Glomerular visceral epithelial cell (primary cell): ENCODE results near the gene DLG1.

Experiments
- DNase-seq: peaks from one replicate; pipeline ENCODE4 v3.0.0-alpha.2; 2016; ENCODE audit errors: extremely low spot score

Gene DLG1

GRCh38 chr3:197173620-197174019 is 124.8 kb downstream of the DLG1 start:
- no peak for DNase-seq

- DNase-seq = no peak
Measured at GRCh38 chr3:197171481-197172067, 126.8 kb downstream of the DLG1 start.

- DNase-seq = no peak
Measured at GRCh38 chr3:197169028-197169427, 129.4 kb downstream of the DLG1 start.

GRCh38 chr3:197168606-197169005 is 129.8 kb downstream of the DLG1 start:
- DNase-seq = peak; percentile 20

- no peak for DNase-seq
Measured at GRCh38 chr3:197168063-197168462, 130.3 kb downstream of the DLG1 start.

GRCh38 chr3:197167549-197167948 is 130.9 kb downstream of the DLG1 start:
- no peak for DNase-seq

GRCh38 chr3:197165890-197166289 is 132.5 kb downstream of the DLG1 start:
- no peak for DNase-seq

- DNase-seq = no peak
Measured at GRCh38 chr3:197155046-197155445, 143.4 kb downstream of the DLG1 start.

GRCh38 chr3:197151580-197151979 is 146.8 kb downstream of the DLG1 start:
- DNase-seq = peak; percentile 75

- DNase-seq = no peak
Measured at GRCh38 chr3:197149528-197149927, 148.9 kb downstream of the DLG1 start.

- no peak for DNase-seq
Measured at GRCh38 chr3:197144188-197144587, 154.2 kb downstream of the DLG1 start.

- no peak for DNase-seq
Measured at GRCh38 chr3:197139586-197139985, 158.8 kb downstream of the DLG1 start.

GRCh38 chr3:197137751-197138150 is 160.7 kb downstream of the DLG1 start:
- DNase-seq = no peak

GRCh38 chr3:197136744-197137143 is 161.7 kb downstream of the DLG1 start:
- no peak for DNase-seq

GRCh38 chr3:197135212-197135611 is 163.2 kb downstream of the DLG1 start:
- DNase-seq = no peak

GRCh38 chr3:197132916-197133530 is 165.4 kb downstream of the DLG1 start:
- no peak for DNase-seq

GRCh38 chr3:197125636-197126035 is 172.8 kb downstream of the DLG1 start:
- DNase-seq = peak; percentile 60

GRCh38 chr3:197124713-197125112 is 173.7 kb downstream of the DLG1 start:
- no peak for DNase-seq

GRCh38 chr3:197122394-197122793 is 176.0 kb downstream of the DLG1 start:
- no peak for DNase-seq

GRCh38 chr3:197117114-197117513 is 181.3 kb downstream of the DLG1 start:
- DNase-seq = no peak

- DNase-seq = no peak
Measured at GRCh38 chr3:197114007-197114406, 184.4 kb downstream of the DLG1 start.

- DNase-seq = no peak
Measured at GRCh38 chr3:197111685-197112084, 186.7 kb downstream of the DLG1 start.

- no peak for DNase-seq
Measured at GRCh38 chr3:197105786-197106185, 192.6 kb downstream of the DLG1 start.

- DNase-seq = no peak
Measured at GRCh38 chr3:197104738-197105137, 193.7 kb downstream of the DLG1 start.
